ENCODE data around the gene PHACTR2.
"Not testable (repeated sequence)": the region's sequence is repeated elsewhere in the genome, so short reads cannot be mapped to it uniquely, and the experiment has no call there.

PHACTR2 gene

DNA sequence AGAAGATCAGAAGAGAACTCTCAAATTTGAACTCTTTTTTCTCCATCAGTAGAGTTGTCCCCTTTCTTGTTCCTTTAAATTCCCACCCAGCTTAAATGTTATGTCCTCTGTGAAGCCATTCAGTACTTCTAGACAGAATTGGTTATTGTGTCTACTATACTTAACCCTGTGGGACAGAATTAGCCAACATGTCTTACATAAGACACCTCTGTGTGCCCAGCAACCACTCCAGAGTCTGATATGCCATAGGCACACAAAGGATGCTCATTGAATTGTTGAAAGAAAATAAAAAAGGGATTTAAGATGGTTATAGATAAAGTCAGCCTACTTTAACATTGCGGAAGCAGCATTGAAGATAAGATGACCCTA is 88.4 kb downstream of the PHACTR2 start:
- DNase-seq (ENCODE audit: low read depth in 3 of 3) = no peak

DNA sequence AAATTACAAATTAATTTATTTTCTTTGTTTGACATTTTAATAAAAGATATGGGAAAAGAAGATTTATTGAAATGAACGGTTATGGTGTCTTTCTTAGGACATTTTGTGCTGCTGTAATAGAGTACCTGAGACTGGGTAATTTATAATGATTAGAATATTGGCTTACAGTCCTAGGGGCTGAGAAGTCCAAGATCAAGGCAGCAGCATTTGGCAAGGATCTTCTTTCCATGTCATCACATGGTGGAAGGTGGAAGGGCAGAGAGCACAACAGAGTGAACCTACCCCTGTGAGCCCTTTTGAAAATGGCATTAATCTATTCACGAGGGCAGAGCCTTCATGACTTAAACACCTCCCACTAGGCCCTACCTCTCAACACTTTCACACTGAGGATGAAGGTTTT is 89.7 kb downstream of the PHACTR2 start:
- DNase-seq (ENCODE audit: low read depth in 3 of 3) = no peak

DNA sequence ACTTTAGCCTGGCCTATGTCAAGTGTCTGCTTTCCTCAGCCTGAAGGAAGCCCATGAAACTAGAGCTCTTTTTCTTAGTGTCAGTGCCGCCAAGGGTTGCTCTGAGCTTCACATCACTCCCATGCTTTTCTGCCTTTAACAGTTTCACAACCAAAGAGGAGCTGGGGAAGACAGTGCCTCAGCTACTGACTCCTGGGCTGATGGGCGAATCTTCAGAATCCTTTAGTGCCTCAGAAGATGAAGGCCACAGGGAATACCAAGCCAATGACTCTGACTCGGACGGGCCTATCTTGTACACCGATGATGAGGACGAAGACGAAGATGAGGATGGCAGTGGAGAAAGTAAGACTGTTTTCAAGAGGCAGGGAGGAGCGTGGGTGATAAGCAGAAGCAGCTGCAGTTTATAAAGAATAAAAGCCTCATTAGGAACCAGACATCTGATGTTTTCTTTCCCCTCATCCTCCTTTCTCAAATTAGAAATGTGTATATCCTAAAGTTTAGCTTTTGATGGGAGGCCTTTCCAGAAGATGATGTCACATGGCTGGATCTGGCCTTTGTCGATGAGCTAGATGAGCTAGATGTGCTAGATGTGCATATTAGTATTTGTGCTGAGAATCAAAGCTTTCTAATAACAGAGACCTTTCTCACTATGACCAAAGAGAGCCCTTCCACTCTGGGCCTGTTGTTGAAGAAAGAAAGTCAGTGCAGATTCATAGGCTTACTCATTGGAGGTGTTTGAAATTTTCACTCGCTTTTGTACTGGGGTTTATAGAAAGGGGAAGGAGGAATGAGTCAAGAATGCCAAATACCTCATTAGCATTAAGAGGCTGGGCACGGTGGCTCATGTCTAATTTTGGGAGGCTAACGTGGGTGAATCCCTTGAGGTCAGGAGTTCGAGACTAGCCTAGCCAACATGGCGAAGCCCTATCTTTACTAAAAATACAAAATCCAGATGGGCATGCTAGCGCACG is 94.6 kb downstream of the PHACTR2 start:
- no peak for DNase-seq (ENCODE audit: low read depth in 3 of 3)

- DNase-seq (ENCODE audit: low read depth in 3 of 3) = no peak
Measured at GRCh38 chr6:143773506-143774150, 95.9 kb downstream of the PHACTR2 start.

DNA sequence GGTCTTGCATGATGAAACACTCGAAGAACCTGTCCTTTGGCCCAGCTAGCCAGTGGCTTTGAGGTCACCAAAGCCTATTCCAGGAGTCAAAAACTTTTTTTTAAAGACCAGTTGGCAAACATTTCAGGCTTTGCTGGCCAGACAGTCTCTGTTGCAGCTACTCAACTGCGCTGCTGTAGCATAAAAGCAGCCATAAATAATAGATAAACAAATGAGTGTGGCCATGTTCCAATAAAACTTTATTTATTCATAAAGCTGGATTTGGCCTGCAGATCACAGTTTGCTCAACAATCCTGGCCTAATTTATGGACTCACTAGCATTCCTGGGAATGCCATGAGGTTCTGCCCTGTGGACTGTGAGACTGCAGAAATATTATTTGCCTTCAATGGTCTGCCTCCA is 96.6 kb downstream of the PHACTR2 start:
- DNase-seq (ENCODE audit: low read depth in 3 of 3) = no peak

GRCh38 chr6:143775336-143775735 is 97.6 kb downstream of the PHACTR2 start:
- DNase-seq (ENCODE audit: low read depth in 3 of 3) = no peak

GRCh38 chr6:143778926-143779325 is 101.2 kb downstream of the PHACTR2 start:
- DNase-seq (ENCODE audit: low read depth in 3 of 3) = no peak

DNA sequence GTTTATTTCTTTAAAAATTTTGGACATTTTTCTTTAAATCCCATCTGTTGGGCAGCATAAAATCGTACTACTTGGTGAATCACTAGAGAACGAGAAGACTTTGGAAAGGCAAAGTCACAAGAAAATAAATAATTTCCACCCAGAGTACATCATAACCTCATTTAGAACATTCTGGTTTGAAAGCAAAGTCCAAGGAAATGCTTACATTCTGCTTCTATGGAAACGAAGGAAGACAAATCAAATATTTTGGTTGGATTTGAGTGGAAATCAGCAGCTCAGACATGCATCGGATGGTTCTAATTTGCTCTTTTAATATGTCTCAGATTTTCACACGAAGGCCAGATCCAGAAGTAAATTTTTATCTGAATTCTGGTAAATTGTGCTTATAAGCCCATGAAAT is 104.7 kb downstream of the PHACTR2 start:
- DNase-seq (ENCODE audit: low read depth in 3 of 3) = no peak

GRCh38 chr6:143783077-143783476 is 105.3 kb downstream of the PHACTR2 start:
- DNase-seq (ENCODE audit: low read depth in 3 of 3) = no peak

GRCh38 chr6:143784316-143784715 is 106.6 kb downstream of the PHACTR2 start:
- no peak for DNase-seq (ENCODE audit: low read depth in 3 of 3)

GRCh38 chr6:143786371-143786770 is 108.6 kb downstream of the PHACTR2 start:
- not testable (repeated sequence) for DNase-seq (ENCODE audit: low read depth in 3 of 3)

GRCh38 chr6:143792402-143793279 is 114.9 kb downstream of the PHACTR2 start:
- no peak for DNase-seq (ENCODE audit: low read depth in 3 of 3)

- DNase-seq (ENCODE audit: low read depth in 3 of 3) = no peak
Measured at GRCh38 chr6:143793280-143793619, 115.5 kb downstream of the PHACTR2 start.

- DNase-seq (ENCODE audit: low read depth in 3 of 3) = not testable (repeated sequence)
Measured at GRCh38 chr6:143796551-143796950, 118.8 kb downstream of the PHACTR2 start.

- not testable (repeated sequence) for DNase-seq (ENCODE audit: low read depth in 3 of 3)
Measured at GRCh38 chr6:143798487-143798886, 120.7 kb downstream of the PHACTR2 start.

DNA sequence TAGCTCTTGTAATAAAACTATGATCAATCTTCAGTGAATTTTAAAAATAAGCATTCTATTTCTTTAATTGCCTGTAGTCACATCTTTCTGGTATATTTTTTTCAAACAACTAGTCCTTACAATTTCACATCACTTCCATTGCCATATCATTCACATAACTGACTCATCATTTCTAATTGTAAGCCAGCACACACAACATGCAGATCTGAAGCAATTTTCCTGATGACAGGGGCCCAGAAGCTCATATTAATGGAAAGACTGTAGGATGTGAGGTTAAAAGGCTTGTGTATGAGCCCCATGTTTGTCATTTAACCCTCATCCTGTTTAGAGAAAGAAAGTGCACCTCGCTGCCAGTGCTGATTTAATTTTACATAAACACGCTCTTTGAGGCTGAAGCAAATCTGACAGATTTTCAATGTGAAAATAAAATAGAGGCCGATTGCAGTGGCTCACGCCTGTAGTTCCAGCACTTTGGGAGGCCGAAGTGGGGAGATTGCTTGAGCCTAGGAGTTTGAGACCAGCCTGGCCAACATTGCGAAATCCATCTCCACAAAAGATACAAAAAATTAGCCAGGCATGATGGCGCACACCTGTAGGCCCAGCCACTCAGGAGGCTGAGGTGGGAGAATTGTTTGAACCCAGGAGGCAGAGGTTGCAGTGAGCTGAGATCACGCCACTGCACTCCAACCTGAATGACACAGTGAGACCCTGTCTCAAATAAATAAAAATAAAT is 125.2 kb downstream of the PHACTR2 start:
- DNase-seq (ENCODE audit: low read depth in 3 of 3) = no peak

- no peak for DNase-seq (ENCODE audit: low read depth in 3 of 3)
Measured at GRCh38 chr6:143803769-143804568, 126.2 kb downstream of the PHACTR2 start.

DNA sequence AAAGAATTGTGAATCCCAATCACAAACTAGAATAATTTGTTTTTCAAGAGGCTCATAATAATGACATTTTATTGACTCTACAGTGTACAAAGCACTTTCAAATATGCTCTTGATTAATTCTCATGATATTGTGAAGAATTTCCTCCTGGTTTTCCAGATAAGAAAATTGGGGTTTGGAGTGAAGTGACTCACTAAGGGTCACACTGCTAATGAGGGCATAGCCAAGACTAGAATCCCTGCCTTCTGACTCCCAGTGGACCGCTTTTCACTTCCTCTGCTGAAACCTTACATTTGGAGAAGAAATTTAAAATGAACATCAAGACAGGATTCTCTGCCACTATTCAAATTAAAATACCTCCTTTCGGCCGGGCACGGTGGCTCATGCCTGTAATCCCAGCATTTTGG is 127.1 kb downstream of the PHACTR2 start:
- DNase-seq (ENCODE audit: low read depth in 3 of 3) = no peak

DNA sequence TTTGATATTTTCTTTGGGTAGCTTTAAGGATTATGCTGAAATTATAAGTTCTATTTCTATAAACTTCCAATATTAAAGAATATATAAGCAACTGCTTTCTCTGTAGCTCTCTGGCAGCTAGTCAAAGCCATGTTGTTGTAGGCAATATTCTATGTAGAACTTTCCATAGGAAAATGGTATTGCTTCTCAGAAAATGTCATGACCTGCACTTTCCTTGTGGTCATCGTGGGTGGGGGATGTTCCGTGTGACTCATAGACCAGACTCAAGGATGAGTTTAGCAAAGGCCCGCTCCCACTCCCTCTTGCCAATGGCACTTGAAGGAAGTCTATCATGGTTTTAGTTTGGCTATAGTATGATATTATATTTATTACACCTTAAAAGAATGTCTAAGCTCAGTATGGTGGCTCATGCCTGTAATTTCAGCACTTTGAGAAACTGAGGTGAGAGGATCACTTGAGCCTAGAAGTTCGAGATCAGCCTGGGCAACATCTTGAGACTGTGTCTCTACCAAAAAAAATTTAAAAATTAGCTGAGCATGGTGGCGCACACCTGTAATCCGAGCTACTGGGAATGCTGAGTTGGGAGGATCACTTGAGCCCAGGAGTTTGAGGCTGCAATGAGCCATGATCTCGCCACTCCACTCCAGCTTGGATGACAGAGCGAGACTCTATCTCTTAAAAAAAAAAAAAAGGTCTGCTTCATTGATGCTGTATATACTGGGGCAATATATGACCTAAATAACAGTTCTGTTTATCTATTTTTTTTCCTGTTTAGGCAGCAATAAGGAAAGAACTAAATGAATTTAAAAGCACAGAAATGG is 128.7 kb downstream of the PHACTR2 start:
- DNase-seq (ENCODE audit: low read depth in 3 of 3) = peak; percentile 70 to 87 (median 84)

Measured in stimulated activated CD4-positive, alpha-beta T cell treated with anti-CD3 and anti-CD28 coated beads, TNF-alpha, amount 100 ng/mL, for 24 hours (primary cell).